ENCODE results near the gene ZNHIT3. TPM values are rescaled to one million over a fixed set of nuclear protein-coding genes. Genes with fewer than 3 reads are reported as not detected.

ZNHIT3 gene
- total and polyA plus RNA-seq, 2 experiments from 2014 or later, result 50.5 to 128 TPM

DNA sequence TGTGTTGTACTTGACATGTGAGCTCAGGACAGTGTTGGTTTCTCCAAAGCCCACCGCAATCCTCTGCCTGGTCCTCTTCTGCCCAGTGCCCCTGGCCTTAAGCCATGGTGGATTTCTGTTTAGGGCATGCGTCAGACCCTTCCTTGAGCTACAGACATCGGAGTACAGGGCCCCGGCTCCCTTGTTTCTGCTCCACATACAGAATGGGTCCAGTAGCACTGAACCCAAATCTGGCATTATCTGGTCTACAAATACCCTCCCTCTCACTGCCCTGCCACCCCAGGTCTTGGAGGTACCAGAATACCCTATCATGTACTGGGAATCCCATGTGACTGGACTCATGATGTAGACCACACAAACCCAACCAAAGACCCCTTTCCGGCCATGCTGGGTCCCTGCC, 27.4 kb upstream of the ZNHIT3 start:
- no peaks in the 10 kb centered on the region for H3F3A ChIP-seq (replicated peaks; ENCODE audit: low read depth)
- H3K36me3 ChIP-seq (ENCODE audit: insufficient read depth), result no peaks in the 10 kb centered on the region
- peaks cover 3% of the 10 kb centered on the region; the same call in 1 of the 3 replicates for H3K9me3 Mint-ChIP-seq
- no peaks in the 10 kb centered on the region for H3K4me1 ChIP-seq (ENCODE audit: insufficient read depth)
- H3K27ac Mint-ChIP-seq, result no peak overlapping the region
- no peak overlapping the region for H3K4me3 Mint-ChIP-seq
- H3K9me2 ChIP-seq (ENCODE audit: insufficient read depth), result 0 out of 2 replicates have a peak, but pooled peaks cover 4% of the 10 kb centered on the region
- H3K4me1 Mint-ChIP-seq, result no peaks in the 10 kb centered on the region; the same call in 2 of the 3 replicates
- H3K4me3 ChIP-seq, result no peak overlapping the region
- 0 out of 2 replicates have a peak, but pooled peaks cover 3% of the 10 kb centered on the region for H4K20me1 ChIP-seq (replicated peaks; ENCODE audit: insufficient read depth)
- no peaks in the 10 kb centered on the region for H3K36me3 Mint-ChIP-seq (ENCODE audit: low read depth)
- H3K27ac ChIP-seq (ENCODE audit: low read depth), result no peak overlapping the region
- H2AFZ ChIP-seq, result no peak overlapping the region
- H3K27me3 Mint-ChIP-seq (ENCODE audit: insufficient read depth, low read depth, poor library complexity), result peaks cover 7% of the 10 kb centered on the region
- no peaks in the 10 kb centered on the region for H3K79me2 ChIP-seq (replicated peaks; ENCODE audit: insufficient read depth)
- TF ChIP-seq EZH2phosphoT487 (IDR thresholded peaks at IDR 0.05; ENCODE audit: unreplicated experiment), result no peak
- no peak for TF ChIP-seq EZH2 (IDR thresholded peaks at IDR 0.05; ENCODE audit: low read depth, unreplicated experiment)
- no peak for TF ChIP-seq NANOG (IDR thresholded peaks at IDR 0.05; ENCODE audit: borderline replicate concordance)
- TF ChIP-seq JUNB (IDR thresholded peaks at IDR 0.05; ENCODE audit: unreplicated experiment), result no peak
- TF ChIP-seq STAT1 (IDR thresholded peaks at IDR 0.05; ENCODE audit: unreplicated experiment), result no peak
- no peak for TF ChIP-seq CREB1 (CRISPR knock-in tag; IDR thresholded peaks at IDR 0.05; ENCODE audit: low read depth)
- TF ChIP-seq ZNF331 (CRISPR knock-in tag; IDR thresholded peaks at IDR 0.05; ENCODE audit: low read depth), result no peak
- TF ChIP-seq POLR2AphosphoS5 (IDR thresholded peaks at IDR 0.05; ENCODE audit: low read depth), result no peak
- TF ChIP-seq, protein P1, sequence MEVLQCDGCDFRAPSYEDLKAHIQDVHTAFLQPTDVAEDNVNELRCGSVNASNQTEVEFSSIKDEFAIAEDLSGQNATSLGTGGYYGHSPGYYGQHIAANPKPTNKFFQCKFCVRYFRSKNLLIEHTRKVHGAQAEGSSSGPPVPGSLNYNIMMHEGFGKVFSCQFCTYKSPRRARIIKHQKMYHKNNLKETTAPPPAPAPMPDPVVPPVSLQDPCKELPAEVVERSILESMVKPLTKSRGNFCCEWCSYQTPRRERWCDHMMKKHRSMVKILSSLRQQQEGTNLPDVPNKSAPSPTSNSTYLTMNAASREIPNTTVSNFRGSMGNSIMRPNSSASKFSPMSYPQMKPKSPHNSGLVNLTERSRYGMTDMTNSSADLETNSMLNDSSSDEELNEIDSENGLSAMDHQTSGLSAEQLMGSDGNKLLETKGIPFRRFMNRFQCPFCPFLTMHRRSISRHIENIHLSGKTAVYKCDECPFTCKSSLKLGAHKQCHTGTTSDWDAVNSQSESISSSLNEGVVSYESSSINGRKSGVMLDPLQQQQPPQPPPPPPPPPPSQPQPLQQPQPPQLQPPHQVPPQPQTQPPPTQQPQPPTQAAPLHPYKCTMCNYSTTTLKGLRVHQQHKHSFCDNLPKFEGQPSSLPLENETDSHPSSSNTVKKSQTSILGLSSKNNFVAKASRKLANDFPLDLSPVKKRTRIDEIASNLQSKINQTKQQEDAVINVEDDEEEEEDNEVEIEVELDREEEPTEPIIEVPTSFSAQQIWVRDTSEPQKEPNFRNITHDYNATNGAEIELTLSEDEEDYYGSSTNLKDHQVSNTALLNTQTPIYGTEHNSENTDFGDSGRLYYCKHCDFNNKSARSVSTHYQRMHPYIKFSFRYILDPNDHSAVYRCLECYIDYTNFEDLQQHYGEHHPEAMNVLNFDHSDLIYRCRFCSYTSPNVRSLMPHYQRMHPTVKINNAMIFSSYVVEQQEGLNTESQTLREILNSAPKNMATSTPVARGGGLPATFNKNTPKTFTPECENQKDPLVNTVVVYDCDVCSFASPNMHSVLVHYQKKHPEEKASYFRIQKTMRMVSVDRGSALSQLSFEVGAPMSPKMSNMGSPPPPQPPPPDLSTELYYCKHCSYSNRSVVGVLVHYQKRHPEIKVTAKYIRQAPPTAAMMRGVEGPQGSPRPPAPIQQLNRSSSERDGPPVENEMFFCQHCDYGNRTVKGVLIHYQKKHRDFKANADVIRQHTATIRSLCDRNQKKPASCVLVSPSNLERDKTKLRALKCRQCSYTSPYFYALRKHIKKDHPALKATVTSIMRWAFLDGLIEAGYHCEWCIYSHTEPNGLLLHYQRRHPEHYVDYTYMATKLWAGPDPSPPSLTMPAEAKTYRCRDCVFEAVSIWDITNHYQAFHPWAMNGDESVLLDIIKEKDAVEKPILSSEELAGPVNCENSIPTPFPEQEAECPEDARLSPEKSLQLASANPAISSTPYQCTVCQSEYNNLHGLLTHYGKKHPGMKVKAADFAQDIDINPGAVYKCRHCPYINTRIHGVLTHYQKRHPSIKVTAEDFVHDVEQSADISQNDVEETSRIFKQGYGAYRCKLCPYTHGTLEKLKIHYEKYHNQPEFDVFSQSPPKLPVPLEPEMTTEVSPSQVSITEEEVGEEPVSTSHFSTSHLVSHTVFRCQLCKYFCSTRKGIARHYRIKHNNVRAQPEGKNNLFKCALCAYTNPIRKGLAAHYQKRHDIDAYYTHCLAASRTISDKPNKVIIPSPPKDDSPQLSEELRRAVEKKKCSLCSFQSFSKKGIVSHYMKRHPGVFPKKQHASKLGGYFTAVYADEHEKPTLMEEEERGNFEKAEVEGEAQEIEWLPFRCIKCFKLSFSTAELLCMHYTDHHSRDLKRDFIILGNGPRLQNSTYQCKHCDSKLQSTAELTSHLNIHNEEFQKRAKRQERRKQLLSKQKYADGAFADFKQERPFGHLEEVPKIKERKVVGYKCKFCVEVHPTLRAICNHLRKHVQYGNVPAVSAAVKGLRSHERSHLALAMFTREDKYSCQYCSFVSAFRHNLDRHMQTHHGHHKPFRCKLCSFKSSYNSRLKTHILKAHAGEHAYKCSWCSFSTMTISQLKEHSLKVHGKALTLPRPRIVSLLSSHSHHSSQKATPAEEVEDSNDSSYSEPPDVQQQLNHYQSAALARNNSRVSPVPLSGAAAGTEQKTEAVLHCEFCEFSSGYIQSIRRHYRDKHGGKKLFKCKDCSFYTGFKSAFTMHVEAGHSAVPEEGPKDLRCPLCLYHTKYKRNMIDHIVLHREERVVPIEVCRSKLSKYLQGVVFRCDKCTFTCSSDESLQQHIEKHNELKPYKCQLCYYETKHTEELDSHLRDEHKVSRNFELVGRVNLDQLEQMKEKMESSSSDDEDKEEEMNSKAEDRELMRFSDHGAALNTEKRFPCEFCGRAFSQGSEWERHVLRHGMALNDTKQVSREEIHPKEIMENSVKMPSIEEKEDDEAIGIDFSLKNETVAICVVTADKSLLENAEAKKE (CRISPR knock-in tag; IDR thresholded peaks at IDR 0.05), result no peak
- TF ChIP-seq CTCF (conservative IDR thresholded peaks at IDR 0.05; ENCODE audit: low read depth in 2 of 2), result no peak
- TF ChIP-seq, protein P2, sequence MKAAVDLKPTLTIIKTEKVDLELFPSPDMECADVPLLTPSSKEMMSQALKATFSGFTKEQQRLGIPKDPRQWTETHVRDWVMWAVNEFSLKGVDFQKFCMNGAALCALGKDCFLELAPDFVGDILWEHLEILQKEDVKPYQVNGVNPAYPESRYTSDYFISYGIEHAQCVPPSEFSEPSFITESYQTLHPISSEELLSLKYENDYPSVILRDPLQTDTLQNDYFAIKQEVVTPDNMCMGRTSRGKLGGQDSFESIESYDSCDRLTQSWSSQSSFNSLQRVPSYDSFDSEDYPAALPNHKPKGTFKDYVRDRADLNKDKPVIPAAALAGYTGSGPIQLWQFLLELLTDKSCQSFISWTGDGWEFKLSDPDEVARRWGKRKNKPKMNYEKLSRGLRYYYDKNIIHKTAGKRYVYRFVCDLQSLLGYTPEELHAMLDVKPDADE (IDR thresholded peaks at IDR 0.05), result no peak
- no peak for TF ChIP-seq REST (IDR thresholded peaks at IDR 0.05; ENCODE audit: unreplicated experiment)
- TF ChIP-seq ZNF114 (CRISPR knock-in tag; IDR thresholded peaks at IDR 0.05), result no peak
- H3K4me2 ChIP-seq, result no peak overlapping the region
- no peak for DNase-seq (ENCODE audit: low spot score)
- peaks cover 7% of the 10 kb centered on the region for H3K27me3 ChIP-seq (ENCODE audit: insufficient read depth)
- no peak for ATAC-seq
